OCI-LY3 (cell line): Measurements from ENCODE around the gene SLC13A2.

Source experiments
- CTCF ChIP-seq: fragments of 200-600, 300-600 bp; sonication (generic); IDR thresholded peaks from 2 replicates; pipeline ENCODE4 v1.5.1; 2014; ENCODE audit warnings: antibody characterized with exemption, low read length, low read depth
- EZH2phosphoT487 ChIP-seq: fragments of 200-600 bp; shearing (Covaris generic); IDR thresholded peaks from 2 replicates; pipeline ENCODE4 v1.6.1; 2018; ENCODE audit warnings: antibody characterized with exemption, mixed run types, low read depth

GRCh38 chr17:28466521-28467048 is 6.9 kb upstream of the SLC13A2 start:
- TF ChIP-seq CTCF (no peak), EZH2phosphoT487 (no peak)
